ENCODE measurements around the gene DENR. TPM values are rescaled to one million over a fixed set of nuclear protein-coding genes. Genes with fewer than 3 reads are reported as not detected.

The DENR gene
- total RNA-seq, 1 donor from 2014 or later = 46.3 TPM

DNA sequence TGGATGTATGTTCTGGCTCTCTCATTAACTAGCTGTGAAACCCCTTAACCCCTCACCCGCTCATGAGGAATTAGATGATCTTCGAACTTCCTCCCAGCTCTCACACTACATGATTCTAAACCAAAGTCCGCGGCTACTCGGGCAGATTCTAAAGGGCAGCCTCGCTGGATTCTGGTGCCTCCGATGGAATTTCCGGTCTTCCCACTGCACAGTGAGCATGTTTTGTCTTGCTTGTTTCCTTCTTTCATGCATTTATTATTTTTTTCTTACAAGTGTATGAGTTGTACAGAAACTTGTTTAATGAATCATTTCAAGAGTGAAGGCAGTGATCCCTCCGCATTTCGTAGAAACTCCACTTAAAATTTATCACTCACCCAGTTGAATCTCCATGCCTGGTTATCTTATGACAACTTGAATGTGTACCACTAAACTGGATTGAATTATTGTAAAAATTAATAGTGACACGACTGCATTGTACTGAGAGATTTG is 31.5 kb upstream of the DENR start:
- Mint-ChIP-seq H3K36me3 (ENCODE audit: low read depth) (no peaks in the 10 kb centered on the region), H3K27ac (ENCODE audit: unreplicated experiment) (peak overlapping the region; percentile 67), H3K9me3 (ENCODE audit: low read depth) (no peaks in the 10 kb centered on the region), H3K4me1 (ENCODE audit: low read depth) (peaks cover 15% of the 10 kb centered on the region), H3K4me3 (ENCODE audit: unreplicated experiment) (no peak overlapping the region), H3K27me3 (ENCODE audit: low read depth) (no peaks in the 10 kb centered on the region)
- TF ChIP-seq, protein P1, sequence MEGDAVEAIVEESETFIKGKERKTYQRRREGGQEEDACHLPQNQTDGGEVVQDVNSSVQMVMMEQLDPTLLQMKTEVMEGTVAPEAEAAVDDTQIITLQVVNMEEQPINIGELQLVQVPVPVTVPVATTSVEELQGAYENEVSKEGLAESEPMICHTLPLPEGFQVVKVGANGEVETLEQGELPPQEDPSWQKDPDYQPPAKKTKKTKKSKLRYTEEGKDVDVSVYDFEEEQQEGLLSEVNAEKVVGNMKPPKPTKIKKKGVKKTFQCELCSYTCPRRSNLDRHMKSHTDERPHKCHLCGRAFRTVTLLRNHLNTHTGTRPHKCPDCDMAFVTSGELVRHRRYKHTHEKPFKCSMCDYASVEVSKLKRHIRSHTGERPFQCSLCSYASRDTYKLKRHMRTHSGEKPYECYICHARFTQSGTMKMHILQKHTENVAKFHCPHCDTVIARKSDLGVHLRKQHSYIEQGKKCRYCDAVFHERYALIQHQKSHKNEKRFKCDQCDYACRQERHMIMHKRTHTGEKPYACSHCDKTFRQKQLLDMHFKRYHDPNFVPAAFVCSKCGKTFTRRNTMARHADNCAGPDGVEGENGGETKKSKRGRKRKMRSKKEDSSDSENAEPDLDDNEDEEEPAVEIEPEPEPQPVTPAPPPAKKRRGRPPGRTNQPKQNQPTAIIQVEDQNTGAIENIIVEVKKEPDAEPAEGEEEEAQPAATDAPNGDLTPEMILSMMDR (IDR thresholded peaks at IDR 0.05) = no peak
- no peak for DNase-seq (ENCODE audit: low spot score)

DNA sequence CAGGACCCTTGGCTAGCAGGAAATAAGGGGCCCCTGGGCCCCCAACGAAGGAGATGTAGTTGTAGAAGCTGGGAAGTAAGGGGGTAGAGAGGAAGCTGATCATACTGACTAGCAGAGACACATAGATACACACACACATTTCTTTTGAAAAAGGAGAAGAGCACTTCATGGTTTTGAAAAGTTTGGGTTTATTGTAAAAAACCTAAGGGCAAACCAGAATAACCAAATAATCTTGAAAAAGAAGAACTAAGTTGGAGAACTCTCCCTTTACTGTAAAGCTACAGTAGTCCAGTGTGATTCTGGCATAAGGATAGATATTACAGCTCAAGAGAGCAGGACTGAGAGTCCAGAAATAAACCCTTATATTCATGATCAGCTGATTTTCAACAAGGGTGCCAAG is 30.2 kb upstream of the DENR start:
- no peak for DNase-seq (ENCODE audit: low spot score)
- Mint-ChIP-seq H3K4me3 (ENCODE audit: unreplicated experiment) (no peak overlapping the region), H3K27me3 (ENCODE audit: low read depth) (no peaks in the 10 kb centered on the region), H3K36me3 (ENCODE audit: low read depth) (no peaks in the 10 kb centered on the region), H3K27ac (ENCODE audit: unreplicated experiment) (no peak overlapping the region), H3K4me1 (ENCODE audit: low read depth) (peaks cover 16% of the 10 kb centered on the region), H3K9me3 (ENCODE audit: low read depth) (no peaks in the 10 kb centered on the region)
- TF ChIP-seq, protein P1 (IDR thresholded peaks at IDR 0.05) = no peak

DNA sequence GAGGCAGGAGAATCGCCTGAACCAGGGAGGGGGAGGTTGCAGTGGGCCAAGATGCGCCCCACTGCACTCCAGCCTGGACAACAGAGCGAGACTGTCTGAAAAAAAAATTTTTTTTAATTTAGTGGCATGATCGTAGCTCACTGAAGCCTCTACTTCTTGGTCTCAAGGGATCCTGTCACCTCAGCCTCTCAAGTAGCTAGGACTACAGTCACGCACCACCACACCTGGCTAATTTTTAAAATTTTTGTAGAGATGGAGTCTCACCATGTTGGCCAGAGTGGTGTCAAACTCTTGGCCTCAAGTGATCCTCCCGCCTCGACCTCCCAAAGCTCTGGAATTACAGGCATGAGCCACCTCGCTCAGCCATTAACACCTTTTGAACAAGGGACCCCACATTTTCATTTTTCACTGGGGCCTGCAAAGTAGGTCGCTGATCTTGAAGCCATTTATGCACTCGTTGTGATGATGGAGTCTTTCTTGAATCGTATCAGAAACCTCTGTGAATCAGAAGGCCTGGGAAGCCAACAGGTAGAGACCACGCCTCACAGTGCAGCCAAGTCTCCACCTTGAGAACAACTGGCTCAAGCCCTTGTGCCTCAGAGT is 27.9 kb upstream of the DENR start:
- TF ChIP-seq, protein P1 (IDR thresholded peaks at IDR 0.05) = no peak
- H3K4me3 Mint-ChIP-seq (ENCODE audit: unreplicated experiment) = no peak overlapping the region
- peaks cover 16% of the 10 kb centered on the region for H3K4me1 Mint-ChIP-seq (ENCODE audit: low read depth)
- no peaks in the 10 kb centered on the region for H3K36me3 Mint-ChIP-seq (ENCODE audit: low read depth)
- H3K27me3 Mint-ChIP-seq (ENCODE audit: low read depth) = no peaks in the 10 kb centered on the region
- no peaks in the 10 kb centered on the region for H3K9me3 Mint-ChIP-seq (ENCODE audit: low read depth)
- DNase-seq (ENCODE audit: low spot score) = no peak
- no peak overlapping the region for H3K27ac Mint-ChIP-seq (ENCODE audit: unreplicated experiment)

DNA sequence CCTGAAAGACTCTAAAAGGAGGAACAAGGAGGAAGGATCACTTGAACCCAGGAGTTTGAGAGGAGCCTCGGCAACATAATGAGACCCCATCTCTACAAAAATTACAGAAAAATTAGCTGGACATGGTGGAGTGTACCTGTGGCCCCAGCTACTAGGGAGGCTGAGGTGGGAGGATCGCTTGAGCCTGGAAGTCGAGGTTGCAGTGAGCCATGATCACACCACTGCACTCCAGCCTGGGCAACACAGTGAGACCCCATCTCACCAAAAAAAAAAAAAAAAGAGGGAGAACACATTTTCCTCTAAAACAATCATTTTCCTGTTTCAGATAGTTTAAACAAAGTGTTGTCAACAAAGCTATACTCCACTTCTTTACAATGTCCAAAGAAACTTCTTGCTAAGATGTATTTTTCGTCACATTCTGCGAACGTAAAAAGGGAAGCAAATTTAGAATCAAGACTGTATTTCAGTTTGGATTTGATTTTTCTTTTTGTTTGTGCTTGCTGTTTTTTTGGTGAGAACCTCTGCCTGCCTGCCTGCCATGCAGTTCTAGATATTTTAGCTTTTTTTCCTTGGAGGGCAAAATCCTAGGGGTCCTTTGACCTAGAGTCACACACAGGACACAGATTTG is 27.1 kb upstream of the DENR start:
- Mint-ChIP-seq H3K36me3 (ENCODE audit: low read depth) (no peaks in the 10 kb centered on the region), H3K27me3 (ENCODE audit: low read depth) (no peaks in the 10 kb centered on the region), H3K9me3 (ENCODE audit: low read depth) (no peaks in the 10 kb centered on the region), H3K4me1 (ENCODE audit: low read depth) (peaks cover 19% of the 10 kb centered on the region), H3K4me3 (ENCODE audit: unreplicated experiment) (no peak overlapping the region), H3K27ac (ENCODE audit: unreplicated experiment) (no peak overlapping the region)
- DNase-seq (ENCODE audit: low spot score) = no peak
- TF ChIP-seq, protein P1 (IDR thresholded peaks at IDR 0.05) = no peak

DNA sequence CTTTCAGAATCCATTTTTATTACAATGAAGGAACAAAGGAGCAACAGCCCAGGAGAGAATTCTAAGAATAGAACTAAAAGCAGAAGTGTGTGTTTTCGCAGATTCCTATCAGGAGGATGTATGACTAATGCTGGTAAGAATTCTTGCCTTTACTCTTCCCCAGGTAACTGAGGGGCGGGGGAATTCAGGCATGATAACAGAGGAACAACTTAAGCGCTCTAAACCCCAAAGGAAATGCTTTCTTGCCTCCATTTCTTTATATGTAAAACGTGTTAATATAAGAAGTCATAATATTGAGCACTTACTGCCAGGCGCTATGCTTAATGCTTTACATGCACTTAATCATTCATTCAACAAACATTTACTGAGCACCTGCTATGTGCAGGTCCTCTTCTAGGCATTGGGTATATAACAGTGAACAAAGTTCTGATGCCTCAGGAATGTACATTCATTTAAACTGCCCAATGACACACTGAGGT is 26.5 kb upstream of the DENR start:
- TF ChIP-seq, protein P1 (IDR thresholded peaks at IDR 0.05) = no peak
- DNase-seq (ENCODE audit: low spot score) = no peak
- Mint-ChIP-seq H3K4me3 (ENCODE audit: unreplicated experiment) (no peak overlapping the region), H3K27ac (ENCODE audit: unreplicated experiment) (no peak overlapping the region), H3K9me3 (ENCODE audit: low read depth) (no peaks in the 10 kb centered on the region), H3K4me1 (ENCODE audit: low read depth) (peaks cover 21% of the 10 kb centered on the region), H3K36me3 (ENCODE audit: low read depth) (no peaks in the 10 kb centered on the region), H3K27me3 (ENCODE audit: low read depth) (no peaks in the 10 kb centered on the region)

Data from chondrocyte (in vitro differentiated cells).